IPS-NIHi7 (cell line): Measurements from ENCODE around the gene SEM1.
"Not testable (repeated sequence)": the region's sequence is repeated elsewhere in the genome, so short reads cannot be mapped to it uniquely, and the experiment has no call there.

Source experiments
- DNase-seq: peaks from one replicate; pipeline ENCODE4 v3.0.0; 2012; ENCODE audit warnings: mixed read lengths; ENCODE audit errors: extremely low spot score

SEM1 gene

GRCh38 chr7:96701258-96701657 lies 8.4 kb downstream of the SEM1 start:
- no peak for DNase-seq

DNA sequence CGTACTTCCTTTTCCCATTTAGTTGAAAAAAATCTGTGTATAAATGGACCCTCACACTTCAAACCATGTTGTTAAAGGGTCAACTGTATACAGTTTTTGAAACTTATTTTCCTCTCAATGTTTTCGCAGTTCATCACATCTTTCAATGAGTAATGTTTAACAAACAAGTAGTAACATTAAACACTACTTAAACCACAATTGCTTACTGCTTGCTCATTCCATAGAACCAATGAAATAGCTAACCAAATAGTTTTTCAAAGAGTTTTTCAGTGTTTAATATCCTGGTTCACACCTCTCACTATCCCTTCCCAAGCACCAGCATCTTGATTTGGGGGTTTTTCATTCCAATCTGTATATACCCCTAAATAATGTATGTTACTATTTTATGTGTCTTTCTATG lies 9.1 kb downstream of the SEM1 start:
- DNase-seq: no peak

GRCh38 chr7:96699219-96699871 lies 10.3 kb downstream of the SEM1 start:
- no peak for DNase-seq

- not testable (repeated sequence) for DNase-seq
Observed at GRCh38 chr7:96698449-96698848, 11.2 kb downstream of the SEM1 start.

DNA sequence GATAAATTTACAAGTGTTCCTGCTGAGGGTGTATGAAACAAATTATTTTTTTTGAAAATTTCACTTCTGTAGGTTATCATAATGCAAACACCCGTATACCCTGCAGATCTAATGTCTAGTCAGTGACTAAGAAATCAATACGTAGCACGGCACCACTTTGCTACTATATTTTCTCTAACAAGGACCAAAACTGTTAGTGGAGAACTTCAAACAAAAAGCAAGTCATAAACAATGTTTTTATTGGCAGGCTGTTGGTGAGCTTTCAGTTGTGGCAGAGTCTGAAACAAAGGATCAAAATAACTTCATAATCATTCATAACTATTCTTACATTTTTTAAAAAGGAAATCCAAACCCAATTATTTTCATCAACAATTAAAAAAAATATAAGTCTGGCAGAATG lies 11.8 kb downstream of the SEM1 start:
- DNase-seq: no peak

- no peak for DNase-seq
Observed at GRCh38 chr7:96695581-96695980, 14.1 kb downstream of the SEM1 start.

- no peak for DNase-seq
Observed at GRCh38 chr7:96694082-96694481, 15.6 kb downstream of the SEM1 start.

DNA sequence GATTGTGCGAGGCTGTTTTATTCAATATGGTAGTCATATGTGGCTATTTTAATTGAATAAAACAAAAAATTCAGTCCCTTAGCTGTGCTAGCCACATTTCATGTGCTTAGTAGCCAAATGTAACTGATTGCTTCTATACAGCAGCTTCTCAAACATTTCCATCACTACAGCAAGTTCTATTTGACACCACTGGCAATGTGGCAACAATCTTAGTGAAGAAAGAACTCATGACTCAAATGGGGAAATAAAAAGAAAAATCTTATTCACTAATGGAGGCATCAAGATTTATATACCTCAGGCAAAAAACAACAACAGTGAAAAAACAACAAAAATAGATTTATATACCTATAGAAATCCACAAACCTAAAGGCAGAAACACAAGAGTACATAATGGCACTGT lies 17.9 kb downstream of the SEM1 start:
- no peak for DNase-seq

- DNase-seq: no peak
Observed at GRCh38 chr7:96689414-96689813, 20.2 kb downstream of the SEM1 start.

DNA sequence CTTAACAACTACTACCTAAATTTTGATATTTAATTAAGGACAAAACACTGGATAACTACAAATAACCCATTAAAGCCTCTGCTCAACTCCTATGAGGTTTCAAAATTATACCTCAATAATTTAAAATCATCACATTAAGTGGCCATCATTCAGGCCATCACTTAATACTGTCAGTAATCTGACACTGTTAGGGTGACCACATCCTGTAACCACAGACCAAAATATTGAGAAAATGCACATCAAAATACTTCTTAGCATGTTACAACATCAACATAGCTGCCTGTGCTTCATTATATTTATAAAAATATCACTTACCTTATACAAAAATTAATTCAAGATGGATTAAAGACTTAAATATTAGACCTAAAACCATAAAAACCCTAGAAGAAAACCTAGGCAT lies 23.3 kb downstream of the SEM1 start:
- DNase-seq: no peak

DNA sequence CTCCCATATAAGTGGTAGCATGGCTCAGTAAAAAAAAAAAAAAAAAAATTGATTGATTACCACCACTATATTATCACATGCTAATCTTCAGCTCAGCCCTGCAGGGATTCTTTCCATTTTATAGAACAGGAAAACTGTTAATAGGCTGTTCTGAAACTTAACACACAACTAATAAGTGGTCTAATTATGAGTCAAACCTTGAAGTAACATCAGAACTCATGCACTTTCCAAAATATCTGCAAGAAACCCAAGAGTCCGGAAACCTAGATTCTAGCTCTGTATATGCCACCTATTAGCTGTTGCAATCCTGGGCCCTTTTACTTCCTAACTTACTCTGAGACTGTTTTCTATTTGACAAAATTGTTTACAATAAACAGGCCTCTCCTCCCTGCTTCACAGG lies 23.9 kb downstream of the SEM1 start:
- no peak for DNase-seq

GRCh38 chr7:96685353-96685752 lies 24.3 kb downstream of the SEM1 start:
- no peak for DNase-seq

- peak; percentile 35 for DNase-seq
Observed at GRCh38 chr7:96679886-96680285, 29.8 kb downstream of the SEM1 start.

DNA sequence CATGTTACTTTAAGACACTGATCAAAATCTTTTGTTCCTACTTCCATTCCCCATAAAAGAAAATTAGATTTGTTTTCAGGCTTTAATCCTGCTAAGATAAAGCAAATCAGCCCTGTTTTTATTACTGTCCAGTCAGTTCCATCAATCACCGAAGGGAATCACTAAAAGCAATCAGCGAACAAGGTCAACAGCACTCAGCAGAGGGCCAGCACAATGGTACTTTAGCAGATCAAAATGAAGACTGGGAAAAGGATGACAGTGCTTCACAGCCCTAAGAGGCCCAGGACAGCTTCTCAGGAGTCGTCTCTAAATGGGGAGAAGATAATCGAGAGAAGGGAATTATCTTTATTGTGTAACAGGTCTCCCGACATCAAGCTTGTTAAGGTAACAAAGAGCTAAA lies 32.7 kb downstream of the SEM1 start:
- no peak for DNase-seq

DNA sequence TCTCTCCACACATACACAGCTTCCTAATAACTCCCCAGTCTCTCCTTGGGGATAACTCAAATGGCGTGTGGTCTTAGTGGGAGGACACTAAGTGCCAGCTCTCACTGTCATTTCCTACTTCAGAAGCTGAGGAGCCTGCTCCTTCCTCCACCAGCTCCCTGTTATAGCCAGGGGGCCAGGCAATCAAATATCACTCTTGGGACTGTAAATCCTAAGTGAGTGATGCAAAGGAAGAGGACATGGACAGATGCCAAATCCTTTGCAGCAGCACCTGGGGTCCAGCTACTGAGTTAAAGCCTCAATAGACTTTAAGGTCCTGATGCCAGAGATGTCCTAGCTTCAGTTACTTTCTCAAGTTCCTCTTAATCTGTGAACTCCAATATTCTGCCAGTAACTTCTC lies 34.1 kb downstream of the SEM1 start:
- no peak for DNase-seq

- DNase-seq: no peak
Observed at GRCh38 chr7:96674565-96674964, 35.1 kb downstream of the SEM1 start.

DNA sequence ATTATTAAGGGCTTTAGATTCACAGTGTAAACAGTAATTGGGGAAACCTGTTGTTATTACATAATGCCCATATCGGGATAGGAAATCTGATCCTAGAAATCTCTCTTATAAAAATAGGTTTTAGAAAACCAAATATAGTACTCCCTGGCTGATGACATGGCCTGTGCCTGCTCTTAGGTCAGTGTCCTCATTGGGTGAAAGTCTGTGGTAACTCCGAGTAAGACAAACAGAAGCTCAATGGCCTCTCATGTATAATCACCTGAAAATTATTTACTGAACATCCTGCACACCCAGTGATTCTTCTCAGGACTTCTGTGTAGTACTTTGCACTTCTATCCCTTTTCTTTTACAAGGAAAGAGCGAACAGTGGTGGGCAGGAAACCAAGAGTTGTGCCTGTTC lies 37.8 kb downstream of the SEM1 start:
- no peak for DNase-seq

GRCh38 chr7:96670338-96671289 lies 39.0 kb downstream of the SEM1 start:
- DNase-seq: no peak

- DNase-seq: no peak
Observed at GRCh38 chr7:96669812-96670211, 39.8 kb downstream of the SEM1 start.

DNA sequence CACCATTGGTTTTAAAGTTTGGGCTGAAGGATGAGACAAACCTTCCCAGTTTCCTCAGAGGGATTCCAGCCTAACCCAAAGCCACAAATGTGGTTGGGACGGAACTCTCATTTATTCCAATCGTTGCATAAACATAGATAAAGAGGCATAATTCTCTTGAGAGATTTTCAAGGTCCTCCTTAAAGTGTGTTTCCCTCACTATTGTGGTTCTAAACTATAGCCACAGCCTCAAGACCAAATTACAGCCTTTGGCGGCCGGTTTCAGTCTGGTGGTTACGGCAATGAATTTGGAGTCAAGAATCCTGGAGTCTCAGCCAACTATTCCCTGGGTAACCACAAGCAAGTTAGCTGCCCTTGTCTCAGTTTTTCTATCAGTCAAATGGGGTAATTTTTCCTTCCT lies 42.6 kb downstream of the SEM1 start:
- no peak for DNase-seq

- DNase-seq: no peak
Observed at GRCh38 chr7:96665689-96666088, 44.0 kb downstream of the SEM1 start.

- DNase-seq: no peak
Observed at GRCh38 chr7:96664793-96665192, 44.9 kb downstream of the SEM1 start.

DNA sequence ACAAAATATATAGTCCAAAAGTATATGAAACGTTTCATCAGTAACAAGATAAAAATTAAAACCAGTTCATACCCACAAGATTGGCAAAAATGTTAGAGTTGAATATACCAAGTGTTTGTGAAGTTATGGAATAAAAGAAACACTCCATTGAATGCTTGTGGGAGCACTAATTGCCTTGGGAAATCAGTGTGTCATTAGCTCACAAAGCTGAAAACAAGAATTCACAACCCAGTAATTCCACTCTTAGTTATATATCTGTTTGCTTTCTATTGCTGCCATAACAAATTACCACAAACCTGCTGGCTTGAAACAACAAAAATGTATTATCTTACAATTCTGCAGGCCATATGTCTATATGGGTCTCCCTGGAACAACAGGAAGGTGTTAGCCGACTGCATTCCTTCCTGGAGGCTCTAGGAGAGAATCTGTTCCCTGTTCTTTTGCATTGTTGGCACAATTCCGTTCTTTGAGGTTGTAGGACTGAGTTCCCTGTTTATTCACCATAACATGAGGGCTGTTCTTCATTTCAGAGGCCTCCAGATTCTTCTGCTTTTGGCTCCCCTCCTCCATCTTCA lies 45.7 kb downstream of the SEM1 start:
- no peak for DNase-seq
